K562 (cell line): ENCODE data around the gene CCNL2. TPM values are rescaled to one million over a fixed set of nuclear protein-coding genes. Genes with fewer than 3 reads are reported as not detected.

Experiments
- ARID3A ChIP-seq: IDR thresholded peaks from 2 replicates; pipeline ENCODE4 v1.6.1; 2012; ENCODE audit warnings: low read depth, low read length, improper control_type of control experiment, borderline replicate concordance
- CBFA2T3 ChIP-seq: fragments of 450-650 bp; IDR thresholded peaks from 2 replicates; pipeline ENCODE4 v1.6.1; 2017
- CREB5 ChIP-seq: fragments of 250-450 bp; sonication (Bioruptor Pico); IDR thresholded peaks from 2 replicates; pipeline ENCODE4 v1.5.0; 2020; ENCODE audit warnings: mild to moderate bottlenecking
- CREBBP ChIP-seq: IDR thresholded peaks from one replicate; pipeline ENCODE4 v1.6.1; 2012; ENCODE audit warnings: low read depth, mild to moderate bottlenecking, control low read depth, inconsistent platforms, low read length
- E2F4 ChIP-seq: sonication (generic); formaldehyde crosslinking; IDR thresholded peaks from 2 replicates; pipeline ENCODE4 v1.8.0; 2022; ENCODE audit warnings: mild to moderate bottlenecking, low read depth, missing genetic modification reagents
- FOXM1 ChIP-seq, 2 experiments: fragments of 450-650 bp in 1 of 2; sonication (generic) in 1 of 2; formaldehyde crosslinking in 1 of 2; IDR thresholded peaks; 2 replicates each; pipeline versions ENCODE4 v1.6.1 to v1.9.0; 2017 to 2022; ENCODE audit warnings: low read depth in 2 of 2, mild to moderate bottlenecking in 2 of 2, missing genetic modification reagents in 1 of 2, moderate library complexity in 1 of 2
- MIER1 ChIP-seq: fragments of 450-650 bp; IDR thresholded peaks from 2 replicates; pipeline ENCODE4 v1.6.1; 2016; ENCODE audit warnings: antibody characterized with exemption, mild to moderate bottlenecking, low read depth
- PHF21A ChIP-seq: fragments of 450-650 bp; IDR thresholded peaks from 2 replicates; pipeline ENCODE4 v1.6.1; 2017; ENCODE audit warnings: low read depth, borderline replicate concordance
- PTBP1 ChIP-seq: fragments of 200-400 bp; formaldehyde crosslinking; IDR thresholded peaks from 2 replicates; pipeline ENCODE4 v1.6.1; 2017; ENCODE audit warnings: low read depth, low read length
- RAD51 ChIP-seq: fragments of 450-650 bp; IDR thresholded peaks from 2 replicates; pipeline ENCODE4 v1.7.1; 2016; ENCODE audit warnings: low read depth, mild to moderate bottlenecking, borderline replicate concordance
- RBM34 ChIP-seq: fragments of 200-400 bp; formaldehyde crosslinking; IDR thresholded peaks from 2 replicates; pipeline ENCODE4 v1.6.1; 2018; ENCODE audit warnings: low read length, borderline replicate concordance; ENCODE audit not compliant: insufficient read depth
- SFPQ ChIP-seq: fragments of 200-400 bp; formaldehyde crosslinking; IDR thresholded peaks from 2 replicates; pipeline ENCODE4 v1.6.1; 2017; ENCODE audit warnings: mild to moderate bottlenecking, low read depth, low read length, moderate library complexity
- YY1 ChIP-seq, 3 experiments: IDR thresholded peaks; 2 replicates each; pipeline ENCODE4 v1.6.1; 2011; ENCODE audit warnings: low read length in 2 of 3, mild to moderate bottlenecking in 2 of 3, moderate library complexity in 2 of 3, borderline replicate concordance in 1 of 3, control low read depth in 1 of 3, low read depth in 1 of 3; ENCODE audit not compliant: insufficient read depth in 3 of 3, insufficient replicate concordance in 2 of 3, control insufficient read depth in 1 of 3, insufficient read length in 1 of 3; ENCODE audit errors: extremely low read depth in 1 of 3
- ZNF311 ChIP-seq: fragments of 250-450 bp; sonication (Bioruptor Pico); IDR thresholded peaks from 2 replicates; pipeline ENCODE4 v1.4.0; 2020; ENCODE audit warnings: mild to moderate bottlenecking, moderate library complexity
- ZZZ3 ChIP-seq: fragments of 450-650 bp; IDR thresholded peaks from 2 replicates; pipeline ENCODE4 v1.6.1; 2016; ENCODE audit warnings: antibody characterized with exemption, mild to moderate bottlenecking, moderate library complexity
- polyA plus RNA-seq, 8 experiments: library from polyadenylated mRNA; depleted of rRNA in 4 of 8; stranded (reverse) in 5 of 8; unstranded in 3 of 8; fragments of >200 nt; fragmentation: Nextera tagmentation in 2 of 8; fragmentation: Illumina TruSeq in 1 of 8; extraction: Ambion mirVana in 2 of 8; extraction: Trizol in 1 of 8; gene quantifications; 2 replicates each; pipeline versions ENCODE4 v1.2.1 to v1.2.3, GENCODE V29; 2011 to 2014; ENCODE audit warnings: inconsistent platforms in 1 of 8, missing spikeins in 1 of 8
- total RNA-seq, 7 experiments: library from RNA; depleted of rRNA in 6 of 7; stranded (reverse); fragments of >200 nt in 6 of 7; fragmentation: Illumina TruSeq in 2 of 7; extraction: Trizol in 2 of 7; gene quantifications; 2 replicates each; pipeline versions ENCODE4 v1.2.1 to v1.2.3, GENCODE V29; 2011 to 2021; ENCODE audit warnings: low replicate concordance in 1 of 7

CCNL2 gene
- total and polyA plus RNA-seq, 9 of the 15 experiments (the other 6 are each of a cell fraction or from before 2014, with no cell fraction given): 2.8 to 287 (median 94.5) TPM

GRCh38 chr1:1399872-1400575 is 889 bp upstream of the CCNL2 start (continued):
- TF ChIP-seq CREB5: no peak
- TF ChIP-seq RBM34: no peak
- no peak for TF ChIP-seq ZNF311 (CRISPR knock-in tag)
- TF ChIP-seq ZZZ3: no peak
- TF ChIP-seq FOXM1 (IDR thresholded peaks at IDR 0.05; ENCODE audit: low read depth): no peak
- TF ChIP-seq FOXM1 (CRISPR knock-in tag; IDR thresholded peaks at IDR 0.05; ENCODE audit: low read depth): peak; percentile 87; the same call in 1 of the 2 replicates
- TF ChIP-seq CREBBP: no peak
- no peak for TF ChIP-seq PHF21A
- TF ChIP-seq YY1 (IDR thresholded peaks at IDR 0.05; ENCODE audit: borderline replicate concordance in 1 of 3, control insufficient read depth in 1 of 3, extremely low read depth in 1 of 3, insufficient read depth in 3 of 3, insufficient read length in 1 of 3, insufficient replicate concordance in 2 of 3, low read depth in 1 of 3, low read length in 2 of 3): peak in 2 of 3 experiments; percentile 13 to 20
- TF ChIP-seq CBFA2T3: no peak
- no peak for TF ChIP-seq SFPQ
- no peak for TF ChIP-seq RAD51
- TF ChIP-seq E2F4 (CRISPR knock-in tag): 0 out of 2 replicates have a peak, but pooled peaks have one; percentile 36
- TF ChIP-seq PTBP1: 0 out of 2 replicates have a peak, but pooled peaks have one; percentile 27
- TF ChIP-seq MIER1: no peak
- no peak for TF ChIP-seq ARID3A
